Mammary epithelial cell (primary cell): ENCODE data around the gene RBM8A.

Source experiments
- CTCF ChIP-seq, 2 donors: IDR thresholded peaks in 1 of 2; conservative IDR thresholded peaks in 1 of 2; 2 replicates each; pipeline ENCODE4 v1.5.1; 2011 to 2012; ENCODE audit warnings: inconsistent platforms in 2 of 2, low read length in 2 of 2, mild to moderate bottlenecking in 2 of 2, control low read depth in 1 of 2, low read depth in 1 of 2; ENCODE audit not compliant: insufficient read depth in 1 of 2; ENCODE audit errors: extremely low read depth in 1 of 2
- EZH2 ChIP-seq: IDR thresholded peaks from 2 replicates; pipeline ENCODE4 v1.6.1; 2012; ENCODE audit warnings: low read length, inconsistent platforms, borderline replicate concordance

DNA sequence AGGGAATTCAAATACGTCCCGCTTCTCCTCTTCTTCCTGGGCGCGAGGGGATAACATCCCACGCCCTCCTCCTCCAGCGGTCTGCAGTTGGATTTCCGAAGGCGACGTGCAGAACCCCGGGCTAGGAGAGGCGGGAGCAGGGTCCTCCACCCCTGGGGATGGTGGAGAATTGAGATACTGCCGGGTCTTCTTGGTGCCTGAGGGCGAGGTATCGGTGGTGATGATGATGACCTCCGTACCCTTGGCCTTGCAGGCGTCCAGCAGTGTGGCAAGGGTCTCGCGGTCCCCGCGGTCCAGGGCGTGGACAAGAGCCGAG lies 33.8 kb upstream of the RBM8A start:
- TF ChIP-seq CTCF (conservative IDR thresholded peaks at IDR 0.05 in 1 of 2, IDR thresholded peaks at IDR 0.05 in 1 of 2; ENCODE audit: extremely low read depth in 1 of 2, insufficient read depth in 1 of 2, low read depth in 1 of 2, low read length in 2 of 2) (no peak), EZH2 (no peak)
